Activated gamma-delta T cell treated with anti-CD3 and anti-CD28 coated beads, Interleukin-2, amount 50 U/mL, for 16 hours (primary cell): ENCODE data around the gene CCDC3.

ENCODE experiments used
- DNase-seq: peaks from one replicate; pipeline ENCODE4 v3.0.0-alpha.2; 2020; ENCODE audit warnings: low read depth

Gene CCDC3

GRCh38 chr10:12961416-12962205, 39.9 kb downstream of the CCDC3 start:
- DNase-seq, result no peak

GRCh38 chr10:12960941-12961340, 40.6 kb downstream of the CCDC3 start:
- DNase-seq, result no peak

GRCh38 chr10:12960334-12960898, 41.1 kb downstream of the CCDC3 start:
- no peak for DNase-seq

GRCh38 chr10:12958546-12959110, 42.9 kb downstream of the CCDC3 start:
- no peak for DNase-seq

GRCh38 chr10:12957081-12957480, 44.4 kb downstream of the CCDC3 start:
- DNase-seq, result no peak

GRCh38 chr10:12954866-12955265, 46.6 kb downstream of the CCDC3 start:
- DNase-seq, result no peak

GRCh38 chr10:12950583-12951128, 50.9 kb downstream of the CCDC3 start:
- DNase-seq, result no peak

GRCh38 chr10:12949248-12949647, 52.3 kb downstream of the CCDC3 start:
- no peak for DNase-seq

- no peak for DNase-seq
Measured at GRCh38 chr10:12947741-12948140, 53.8 kb downstream of the CCDC3 start.

- no peak for DNase-seq
Measured at GRCh38 chr10:12946372-12946771, 55.1 kb downstream of the CCDC3 start.

- no peak for DNase-seq
Measured at GRCh38 chr10:12945690-12946359, 55.7 kb downstream of the CCDC3 start.

GRCh38 chr10:12944931-12945330, 56.6 kb downstream of the CCDC3 start:
- no peak for DNase-seq

- no peak for DNase-seq
Measured at GRCh38 chr10:12943425-12943824, 58.1 kb downstream of the CCDC3 start.

- DNase-seq, result no peak
Measured at GRCh38 chr10:12941966-12942365, 59.5 kb downstream of the CCDC3 start.

GRCh38 chr10:12940791-12941190, 60.7 kb downstream of the CCDC3 start:
- no peak for DNase-seq

- DNase-seq, result no peak
Measured at GRCh38 chr10:12938271-12938670, 63.2 kb downstream of the CCDC3 start.

GRCh38 chr10:12937527-12937926, 64.0 kb downstream of the CCDC3 start:
- DNase-seq, result no peak

GRCh38 chr10:12934777-12935176, 66.7 kb downstream of the CCDC3 start:
- DNase-seq, result no peak

- no peak for DNase-seq
Measured at GRCh38 chr10:12929381-12929780, 72.1 kb downstream of the CCDC3 start.

GRCh38 chr10:12928571-12928970, 72.9 kb downstream of the CCDC3 start:
- DNase-seq, result no peak

- no peak for DNase-seq
Measured at GRCh38 chr10:12927896-12928295, 73.6 kb downstream of the CCDC3 start.

- no peak for DNase-seq
Measured at GRCh38 chr10:12925845-12926244, 75.7 kb downstream of the CCDC3 start.

GRCh38 chr10:12924911-12925310, 76.6 kb downstream of the CCDC3 start:
- DNase-seq, result no peak
